PC-9 (cell line): ENCODE measurements around the gene PRXL2A.

ENCODE experiments used
- EZH2 ChIP-seq: fragments of 200-600 bp; sonication (generic); IDR thresholded peaks from 2 replicates; pipeline ENCODE4 v1.8.0; 2017; ENCODE audit warnings: antibody characterized with exemption, low read depth
- TF ChIP-seq, protein P1 (sequence below): fragments of 200-600 bp; sonication (generic); conservative IDR thresholded peaks from 2 replicates; pipeline ENCODE4 v1.6.1; 2017; ENCODE audit warnings: mixed run types, antibody characterized with exemption, mild to moderate bottlenecking, moderate library complexity

DNA sequence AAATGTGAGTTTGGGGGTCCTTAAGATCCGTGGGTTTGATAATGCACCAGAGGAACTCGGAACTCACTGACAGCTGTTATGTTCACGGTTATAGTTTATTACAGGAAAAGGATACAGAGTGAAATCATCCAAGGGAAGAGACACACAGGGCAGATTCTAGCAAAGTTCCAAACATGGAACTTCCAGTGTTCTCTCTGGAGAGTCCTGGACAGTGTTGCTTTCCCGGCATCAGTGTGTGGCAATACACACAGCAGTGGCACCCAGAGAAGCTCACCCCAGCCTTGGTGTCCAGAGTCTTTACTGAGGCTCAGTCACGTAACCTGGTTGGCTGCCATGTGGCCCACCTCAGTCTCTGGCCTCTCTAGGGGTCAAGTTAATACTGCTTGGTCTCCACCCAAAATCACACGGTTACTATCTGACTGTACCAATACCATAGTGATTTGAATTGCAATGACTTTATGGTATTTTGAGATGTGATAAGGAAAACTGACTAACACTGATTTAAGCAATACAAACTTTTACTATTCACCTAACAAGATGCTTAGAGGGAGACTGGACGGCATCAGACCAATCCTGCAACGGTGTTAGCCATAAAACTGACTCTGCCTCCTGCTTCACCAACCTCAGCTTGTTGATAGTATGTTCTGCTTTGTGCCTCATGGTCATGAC is 8.1 kb upstream of the PRXL2A start:
- TF ChIP-seq, protein P1, sequence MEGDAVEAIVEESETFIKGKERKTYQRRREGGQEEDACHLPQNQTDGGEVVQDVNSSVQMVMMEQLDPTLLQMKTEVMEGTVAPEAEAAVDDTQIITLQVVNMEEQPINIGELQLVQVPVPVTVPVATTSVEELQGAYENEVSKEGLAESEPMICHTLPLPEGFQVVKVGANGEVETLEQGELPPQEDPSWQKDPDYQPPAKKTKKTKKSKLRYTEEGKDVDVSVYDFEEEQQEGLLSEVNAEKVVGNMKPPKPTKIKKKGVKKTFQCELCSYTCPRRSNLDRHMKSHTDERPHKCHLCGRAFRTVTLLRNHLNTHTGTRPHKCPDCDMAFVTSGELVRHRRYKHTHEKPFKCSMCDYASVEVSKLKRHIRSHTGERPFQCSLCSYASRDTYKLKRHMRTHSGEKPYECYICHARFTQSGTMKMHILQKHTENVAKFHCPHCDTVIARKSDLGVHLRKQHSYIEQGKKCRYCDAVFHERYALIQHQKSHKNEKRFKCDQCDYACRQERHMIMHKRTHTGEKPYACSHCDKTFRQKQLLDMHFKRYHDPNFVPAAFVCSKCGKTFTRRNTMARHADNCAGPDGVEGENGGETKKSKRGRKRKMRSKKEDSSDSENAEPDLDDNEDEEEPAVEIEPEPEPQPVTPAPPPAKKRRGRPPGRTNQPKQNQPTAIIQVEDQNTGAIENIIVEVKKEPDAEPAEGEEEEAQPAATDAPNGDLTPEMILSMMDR: no peak
- TF ChIP-seq EZH2: no peak
